KOPT-K1 (cell line): ENCODE measurements around the gene AGL.
"Not testable (repeated sequence)": the region's sequence is repeated elsewhere in the genome, so short reads cannot be mapped to it uniquely, and the experiment has no call there.

ENCODE experiments used
- H3K27ac ChIP-seq: fragments of 200-600 bp; sonication (generic); 2 replicates; pipeline ENCODE4 v1.5.1; 2016; ENCODE audit warnings: antibody characterized with exemption, mild to moderate bottlenecking, low read depth, low read length; ENCODE audit not compliant: poor library complexity, severe bottlenecking
- H3K36me3 ChIP-seq: fragments of 200-600 bp; sonication (generic); 2 replicates; pipeline ENCODE4 v1.5.1; 2017; ENCODE audit warnings: antibody characterized with exemption, mild to moderate bottlenecking, low read length, moderate library complexity; ENCODE audit not compliant: insufficient read depth
- H3K9me3 ChIP-seq: fragments of 200-600 bp; sonication (generic); 2 replicates; pipeline ENCODE4 v1.5.1; 2017; ENCODE audit warnings: antibody characterized with exemption, low read length, mild to moderate bottlenecking; ENCODE audit not compliant: insufficient read depth, poor library complexity, severe bottlenecking

The AGL gene

GRCh38 chr1:99970713-99971255, 120.6 kb downstream of the AGL start:
- Histone ChIP-seq H3K27ac (peak overlapping the region; percentile 70), H3K9me3 (no peaks in the 10 kb centered on the region), H3K36me3 (peaks cover 21% of the 10 kb centered on the region)

GRCh38 chr1:99972066-99972465, 121.9 kb downstream of the AGL start:
- not testable (repeated sequence) for H3K27ac ChIP-seq, H3K9me3 ChIP-seq
- H3K36me3 ChIP-seq, result peaks cover 34% of the 10 kb centered on the region
